ENCODE data around the gene TOLLIP. TPM values are rescaled to one million over a fixed set of nuclear protein-coding genes. Genes with fewer than 3 reads are reported as not detected.
"Not testable (repeated sequence)": the region's sequence is repeated elsewhere in the genome, so short reads cannot be mapped to it uniquely, and the experiment has no call there.

Gene TOLLIP
- total RNA-seq, 4 donors from 2014 or later: 50.9 to 89.0 (median 54.9) TPM

- not testable (repeated sequence) for H3K4me3 ChIP-seq; H3K27me3 ChIP-seq; H3K4me1 ChIP-seq; H3K36me3 ChIP-seq; DNase-seq (ENCODE audit: low spot score in 2 of 2); H3K27ac ChIP-seq
- peaks cover 0 to 11% (median 0%) of the 10 kb centered on the region in 4 donors for H3K9me3 ChIP-seq
- WGBS, 2 donors: 90 to 99% methylated on average over 11 to 14 of the region's 14 CpGs
Observed at GRCh38 chr11:1246301-1246700, 63.1 kb downstream of the TOLLIP start.

DNA sequence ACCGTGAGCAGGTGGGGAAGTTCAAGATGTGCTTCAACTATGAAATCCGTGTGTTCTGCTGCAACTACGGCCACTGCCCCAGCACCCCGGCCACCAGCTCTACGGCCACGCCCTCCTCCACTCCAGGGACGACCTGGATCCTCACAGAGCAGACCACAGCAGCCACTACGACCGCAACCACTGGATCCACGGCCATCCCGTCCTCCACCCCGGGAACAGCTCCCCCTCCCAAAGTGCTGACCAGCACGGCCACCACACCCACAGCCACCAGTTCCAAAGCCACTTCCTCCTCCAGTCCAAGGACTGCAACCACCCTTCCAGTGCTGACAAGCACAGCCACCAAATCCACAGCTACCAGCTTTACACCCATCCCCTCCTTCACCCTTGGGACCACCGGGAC lies 63.7 kb downstream of the TOLLIP start:
- 95 to 97% methylated on average over 11 to 13 of the region's 14 CpGs for WGBS, 2 donors
- not testable (repeated sequence) for H3K27ac ChIP-seq; DNase-seq (ENCODE audit: low spot score in 2 of 2); H3K4me3 ChIP-seq; H3K36me3 ChIP-seq; H3K4me1 ChIP-seq; H3K27me3 ChIP-seq
- peaks cover 0 to 11% (median 0%) of the 10 kb centered on the region in 4 donors for H3K9me3 ChIP-seq

DNA sequence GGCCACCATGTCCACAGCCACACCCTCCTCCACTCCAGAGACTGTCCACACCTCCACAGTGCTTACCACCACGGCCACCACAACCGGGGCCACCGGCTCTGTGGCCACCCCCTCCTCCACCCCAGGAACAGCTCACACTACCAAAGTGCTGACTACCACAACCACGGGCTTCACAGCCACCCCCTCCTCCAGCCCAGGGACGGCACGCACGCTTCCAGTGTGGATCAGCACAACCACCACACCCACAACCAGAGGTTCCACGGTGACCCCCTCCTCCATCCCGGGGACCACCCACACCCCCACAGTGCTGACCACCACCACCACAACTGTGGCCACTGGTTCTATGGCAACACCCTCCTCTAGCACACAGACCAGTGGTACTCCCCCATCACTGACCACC lies 64.9 kb downstream of the TOLLIP start:
- DNase-seq (ENCODE audit: low spot score in 2 of 2); H3K27me3 ChIP-seq: not testable (repeated sequence)
- 89 to 95% methylated on average over 8 to 9 of the region's 9 CpGs for WGBS, 2 donors

GRCh38 chr11:1243521-1243920 lies 65.9 kb downstream of the TOLLIP start:
- H3K36me3 ChIP-seq; DNase-seq (ENCODE audit: low spot score in 2 of 2); H3K4me3 ChIP-seq; H3K27me3 ChIP-seq; H3K4me1 ChIP-seq; H3K27ac ChIP-seq: not testable (repeated sequence)
- 95 to 97% methylated on average over 14 of the region's 18 CpGs for WGBS, 2 donors
- H3K9me3 ChIP-seq: peaks cover 0 to 11% (median 0%) of the 10 kb centered on the region in 4 donors

More for the DNA sequence above, 64.9 kb downstream of the TOLLIP start:
- H3K4me3 ChIP-seq, H3K27ac ChIP-seq, H3K36me3 ChIP-seq, H3K4me1 ChIP-seq: not testable (repeated sequence)
- H3K9me3 ChIP-seq: peaks cover 0 to 11% (median 0%) of the 10 kb centered on the region in 4 donors

DNA sequence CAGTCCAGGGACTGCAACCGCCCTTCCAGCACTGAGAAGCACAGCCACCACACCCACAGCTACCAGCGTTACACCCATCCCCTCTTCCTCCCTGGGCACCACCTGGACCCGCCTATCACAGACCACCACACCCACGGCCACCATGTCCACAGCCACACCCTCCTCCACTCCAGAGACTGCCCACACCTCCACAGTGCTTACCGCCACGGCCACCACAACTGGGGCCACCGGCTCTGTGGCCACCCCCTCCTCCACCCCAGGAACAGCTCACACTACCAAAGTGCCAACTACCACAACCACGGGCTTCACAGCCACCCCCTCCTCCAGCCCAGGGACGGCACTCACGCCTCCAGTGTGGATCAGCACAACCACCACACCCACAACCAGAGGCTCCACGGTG lies 66.7 kb downstream of the TOLLIP start:
- 88 to 94% methylated on average over 5 to 7 of the region's 11 CpGs for WGBS, 2 donors
- H3K27ac ChIP-seq; H3K4me1 ChIP-seq; H3K36me3 ChIP-seq; H3K27me3 ChIP-seq; DNase-seq (ENCODE audit: low spot score in 2 of 2); H3K4me3 ChIP-seq: not testable (repeated sequence)
- H3K9me3 ChIP-seq: peaks cover 0 to 11% (median 0%) of the 10 kb centered on the region in 4 donors

DNA sequence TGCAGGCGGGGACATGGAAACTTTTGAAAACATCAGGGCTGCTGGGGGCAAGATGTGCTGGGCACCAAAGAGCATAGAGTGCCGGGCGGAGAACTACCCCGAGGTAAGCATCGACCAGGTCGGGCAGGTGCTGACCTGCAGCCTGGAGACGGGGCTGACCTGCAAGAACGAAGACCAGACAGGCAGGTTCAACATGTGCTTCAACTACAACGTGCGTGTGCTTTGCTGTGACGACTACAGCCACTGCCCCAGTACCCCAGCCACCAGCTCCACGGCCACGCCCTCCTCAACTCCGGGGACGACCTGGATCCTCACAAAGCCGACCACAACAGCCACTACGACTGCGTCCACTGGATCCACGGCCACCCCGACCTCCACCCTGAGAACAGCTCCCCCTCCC lies 67.1 kb downstream of the TOLLIP start:
- no peaks in the 10 kb centered on the region for H3K27me3 ChIP-seq
- TF ChIP-seq POLR2A (IDR thresholded peaks at IDR 0.05) (no peak), EP300 (IDR thresholded peaks at IDR 0.05) (no peak)
- TF ChIP-seq, protein P1, sequence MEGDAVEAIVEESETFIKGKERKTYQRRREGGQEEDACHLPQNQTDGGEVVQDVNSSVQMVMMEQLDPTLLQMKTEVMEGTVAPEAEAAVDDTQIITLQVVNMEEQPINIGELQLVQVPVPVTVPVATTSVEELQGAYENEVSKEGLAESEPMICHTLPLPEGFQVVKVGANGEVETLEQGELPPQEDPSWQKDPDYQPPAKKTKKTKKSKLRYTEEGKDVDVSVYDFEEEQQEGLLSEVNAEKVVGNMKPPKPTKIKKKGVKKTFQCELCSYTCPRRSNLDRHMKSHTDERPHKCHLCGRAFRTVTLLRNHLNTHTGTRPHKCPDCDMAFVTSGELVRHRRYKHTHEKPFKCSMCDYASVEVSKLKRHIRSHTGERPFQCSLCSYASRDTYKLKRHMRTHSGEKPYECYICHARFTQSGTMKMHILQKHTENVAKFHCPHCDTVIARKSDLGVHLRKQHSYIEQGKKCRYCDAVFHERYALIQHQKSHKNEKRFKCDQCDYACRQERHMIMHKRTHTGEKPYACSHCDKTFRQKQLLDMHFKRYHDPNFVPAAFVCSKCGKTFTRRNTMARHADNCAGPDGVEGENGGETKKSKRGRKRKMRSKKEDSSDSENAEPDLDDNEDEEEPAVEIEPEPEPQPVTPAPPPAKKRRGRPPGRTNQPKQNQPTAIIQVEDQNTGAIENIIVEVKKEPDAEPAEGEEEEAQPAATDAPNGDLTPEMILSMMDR (IDR thresholded peaks at IDR 0.05): no peak
- H3K4me1 ChIP-seq: no peaks in the 10 kb centered on the region
- peaks cover 0 to 11% (median 0%) of the 10 kb centered on the region in 4 donors for H3K9me3 ChIP-seq
- H3K36me3 ChIP-seq: peaks cover 0 to 7% (median 0%) of the 10 kb centered on the region in 3 donors
- no peak overlapping the region for H3K4me3 ChIP-seq
- 93 to 94% methylated on average over 19 to 20 of the region's 20 CpGs for WGBS, 2 donors
- no peak overlapping the region for H3K27ac ChIP-seq
- no peak for DNase-seq (ENCODE audit: low spot score in 2 of 2)

DNA sequence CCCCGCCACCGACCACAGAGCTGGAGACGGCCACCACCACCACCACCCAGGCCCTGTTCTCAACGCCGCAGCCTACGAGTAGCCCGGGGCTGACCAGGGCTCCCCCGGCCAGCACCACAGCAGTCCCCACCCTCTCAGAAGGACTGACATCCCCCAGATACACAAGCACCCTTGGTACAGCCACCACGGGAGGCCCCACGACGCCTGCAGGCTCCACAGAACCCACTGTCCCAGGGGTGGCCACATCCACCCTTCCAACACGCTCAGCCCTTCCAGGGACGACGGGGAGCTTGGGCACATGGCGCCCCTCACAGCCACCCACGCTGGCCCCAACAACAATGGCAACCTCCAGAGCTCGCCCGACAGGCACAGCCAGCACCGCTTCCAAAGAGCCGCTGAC lies 67.7 kb downstream of the TOLLIP start:
- 90 to 93% methylated on average over 12 to 16 of the region's 20 CpGs for WGBS, 2 donors
- peaks cover 0 to 12% (median 0%) of the 10 kb centered on the region in 3 donors for H3K36me3 ChIP-seq
- H3K9me3 ChIP-seq: peaks cover 0 to 11% (median 0%) of the 10 kb centered on the region in 4 donors
- H3K27ac ChIP-seq: no peak overlapping the region
- H3K4me1 ChIP-seq: no peaks in the 10 kb centered on the region
- no peaks in the 10 kb centered on the region for H3K27me3 ChIP-seq
- H3K4me3 ChIP-seq: no peak overlapping the region
- DNase-seq (ENCODE audit: low spot score in 2 of 2): no peak
- TF ChIP-seq, protein P1 (IDR thresholded peaks at IDR 0.05): no peak
- no peak for TF ChIP-seq POLR2A (IDR thresholded peaks at IDR 0.05)
- no peak for TF ChIP-seq EP300 (IDR thresholded peaks at IDR 0.05)

DNA sequence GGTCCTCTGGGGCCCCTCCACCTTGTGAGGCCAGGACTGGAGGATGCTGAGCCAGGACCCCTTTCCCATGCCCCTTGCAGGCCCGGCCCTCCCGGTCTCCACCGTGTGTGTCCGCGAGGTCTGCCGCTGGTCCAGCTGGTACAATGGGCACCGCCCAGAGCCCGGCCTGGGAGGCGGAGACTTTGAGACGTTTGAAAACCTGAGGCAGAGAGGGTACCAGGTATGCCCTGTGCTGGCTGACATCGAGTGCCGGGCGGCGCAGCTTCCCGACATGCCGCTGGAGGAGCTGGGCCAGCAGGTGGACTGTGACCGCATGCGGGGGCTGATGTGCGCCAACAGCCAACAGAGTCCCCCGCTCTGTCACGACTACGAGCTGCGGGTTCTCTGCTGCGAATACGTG lies 68.7 kb downstream of the TOLLIP start:
- H3K27ac ChIP-seq: no peak overlapping the region
- DNase-seq (ENCODE audit: low spot score in 2 of 2): no peak
- no peaks in the 10 kb centered on the region for H3K27me3 ChIP-seq
- peaks cover 0 to 11% (median 0%) of the 10 kb centered on the region in 4 donors for H3K9me3 ChIP-seq
- no peak overlapping the region for H3K4me3 ChIP-seq
- H3K36me3 ChIP-seq: peaks cover 0 to 15% (median 0%) of the 10 kb centered on the region in 3 donors
- WGBS, 2 donors: 92 to 96% methylated on average over 12 to 24 of the region's 25 CpGs
- TF ChIP-seq, protein P1 (IDR thresholded peaks at IDR 0.05): no peak
- H3K4me1 ChIP-seq: no peaks in the 10 kb centered on the region

Data from tibial nerve (tissue), 4 donors.